GM21717 (cell line): ENCODE results near the gene NDST4.

ENCODE experiments used
- ATAC-seq: cut with Tn5 transposase; IDR thresholded peaks from one replicate; pipeline ENCODE4 v1.9.1; 2021; ENCODE audit warnings: mild to moderate bottlenecking, moderate library complexity; ENCODE audit not compliant: unreplicated experiment

The NDST4 gene

GRCh38 chr4:115113506-115114106, at the start of gene NDST4:
TSS of gene NDST4 (minus strand) at chr4:115113620. CDS start at chr4:115077036, 36,584 bp downstream.
- no peak for ATAC-seq

- no peak for ATAC-seq
Measured at GRCh38 chr4:115159141-115159540, 45.7 kb upstream of the NDST4 start.

- ATAC-seq, result no peak
Measured at GRCh38 chr4:115158296-115158695, 44.9 kb upstream of the NDST4 start.

GRCh38 chr4:115154826-115155225, 41.4 kb upstream of the NDST4 start:
- ATAC-seq, result no peak

- no peak for ATAC-seq
Measured at GRCh38 chr4:115152965-115153364, 39.5 kb upstream of the NDST4 start.

GRCh38 chr4:115152081-115152480, 38.7 kb upstream of the NDST4 start:
- ATAC-seq, result peak; percentile 91

GRCh38 chr4:115149106-115149505, 35.7 kb upstream of the NDST4 start:
- ATAC-seq, result no peak

- no peak for ATAC-seq
Measured at GRCh38 chr4:115145393-115146160, 32.2 kb upstream of the NDST4 start.

- no peak for ATAC-seq
Measured at GRCh38 chr4:115128037-115128436, 14.6 kb upstream of the NDST4 start.

- no peak for ATAC-seq
Measured at GRCh38 chr4:115126491-115126890, 13.1 kb upstream of the NDST4 start.

GRCh38 chr4:115121351-115122043, 8.1 kb upstream of the NDST4 start:
- no peak for ATAC-seq

GRCh38 chr4:115119804-115120352, 6.5 kb upstream of the NDST4 start:
- no peak for ATAC-seq

GRCh38 chr4:115117651-115118050, 4.2 kb upstream of the NDST4 start:
- ATAC-seq, result no peak

- no peak for ATAC-seq
Measured at GRCh38 chr4:115110191-115111181, 2.9 kb downstream of the NDST4 start.

- no peak for ATAC-seq
Measured at GRCh38 chr4:115108850-115109249, 4.6 kb downstream of the NDST4 start.

- no peak for ATAC-seq
Measured at GRCh38 chr4:115107411-115107810, 6.0 kb downstream of the NDST4 start.

GRCh38 chr4:115101675-115102074, 11.7 kb downstream of the NDST4 start:
- no peak for ATAC-seq

GRCh38 chr4:115090483-115091075, 22.8 kb downstream of the NDST4 start:
- ATAC-seq, result peak; percentile 83

- no peak for ATAC-seq
Measured at GRCh38 chr4:115082633-115083032, 30.8 kb downstream of the NDST4 start.

GRCh38 chr4:115076691-115077090, 36.7 kb downstream of the NDST4 start:
- no peak for ATAC-seq
